IPS-11a (cell line): ENCODE data around the gene PRR29.
"Not testable (repeated sequence)": the region's sequence is repeated elsewhere in the genome, so short reads cannot be mapped to it uniquely, and the experiment has no call there.

Experiments used
- H3K4me3 ChIP-seq: one replicate; pipeline ENCODE4 v1.5.1; 2013; ENCODE audit warnings: low read depth, low read length, control low read depth

The PRR29 gene

GRCh38 chr17:64008830-64009229 is 10.7 kb downstream of the PRR29 start:
- H3K4me3 ChIP-seq: no peak overlapping the region

- no peak overlapping the region for H3K4me3 ChIP-seq
Observed at GRCh38 chr17:64009571-64010402, 11.6 kb downstream of the PRR29 start.

GRCh38 chr17:64015447-64015846 is 17.3 kb downstream of the PRR29 start:
- H3K4me3 ChIP-seq: no peak overlapping the region

GRCh38 chr17:64016231-64016784 is 18.2 kb downstream of the PRR29 start:
- H3K4me3 ChIP-seq: no peak overlapping the region

GRCh38 chr17:64016974-64017373 is 18.8 kb downstream of the PRR29 start:
- no peak overlapping the region for H3K4me3 ChIP-seq

GRCh38 chr17:64017381-64017980 is 19.3 kb downstream of the PRR29 start:
- no peak overlapping the region for H3K4me3 ChIP-seq

- H3K4me3 ChIP-seq: not testable (repeated sequence)
Observed at GRCh38 chr17:64019551-64019961, 21.4 kb downstream of the PRR29 start.

- no peak within 1 kb of the TSS for H3K4me3 ChIP-seq
Observed at GRCh38 chr17:64020056-64020766, 22.1 kb downstream of the PRR29 start, which contains the start of gene ICAM2. TSS of gene ICAM2 (minus strand) at chr17:64020633. CDS start at chr17:64006691, 13,942 bp downstream.

- H3K4me3 ChIP-seq: no peak overlapping the region
Observed at GRCh38 chr17:64022611-64023063, 24.5 kb downstream of the PRR29 start.

- no peak overlapping the region for H3K4me3 ChIP-seq
Observed at GRCh38 chr17:64024215-64024654, 26.1 kb downstream of the PRR29 start.

GRCh38 chr17:64024781-64025731 is 26.9 kb downstream of the PRR29 start:
- no peak overlapping the region for H3K4me3 ChIP-seq

GRCh38 chr17:64025732-64026294 is 27.7 kb downstream of the PRR29 start:
- H3K4me3 ChIP-seq: no peak overlapping the region

GRCh38 chr17:64028874-64029464 is 30.8 kb downstream of the PRR29 start:
- no peak overlapping the region for H3K4me3 ChIP-seq

GRCh38 chr17:64032081-64032480 is 33.9 kb downstream of the PRR29 start:
- H3K4me3 ChIP-seq: no peak overlapping the region

- no peak overlapping the region for H3K4me3 ChIP-seq
Observed at GRCh38 chr17:64036198-64036922, 38.2 kb downstream of the PRR29 start.

GRCh38 chr17:64037180-64037579 is 39.0 kb downstream of the PRR29 start:
- H3K4me3 ChIP-seq: no peak overlapping the region

- H3K4me3 ChIP-seq: no peak overlapping the region
Observed at GRCh38 chr17:64037802-64038201, 39.7 kb downstream of the PRR29 start.

- H3K4me3 ChIP-seq: no peak overlapping the region
Observed at GRCh38 chr17:64038331-64039105, 40.4 kb downstream of the PRR29 start.
